Spleen (tissue), 11 donors: ENCODE measurements around the gene SPINK2. TPM values are rescaled to one million over a fixed set of nuclear protein-coding genes. Genes with fewer than 3 reads are reported as not detected.
A peak's percentile ranks its signal among the peaks of the same experiment; 100 is the strongest.

Experiments
- DNase-seq: peaks from one replicate; pipeline ENCODE4 v3.0.0-alpha.2; 2020
- H3K27ac ChIP-seq, 8 donors: fragments of 200-600 bp; sonication (generic) in 7 of 8; 1 replicate in 4 of 8; 2 replicates in 4 of 8; pipeline versions ENCODE4 v1.5.0 to v1.8.0; 2016 to 2021; ENCODE audit warnings: inconsistent platforms in 4 of 8, mild to moderate bottlenecking in 4 of 8, moderate library complexity in 1 of 8
- H3K27me3 ChIP-seq, 7 donors: fragments of 200-600 bp; sonication (generic) in 6 of 7; replicated peaks in 1 of 7; 1 replicate in 4 of 7; 2 replicates in 3 of 7; pipeline versions ENCODE4 v1.5.0 to v1.8.0; 2016 to 2021; ENCODE audit warnings: inconsistent platforms in 3 of 7, mild to moderate bottlenecking in 1 of 7
- H3K36me3 ChIP-seq, 6 donors: fragments of 200-600 bp; sonication (generic) in 5 of 6; 1 replicate in 4 of 6; 2 replicates in 2 of 6; pipeline versions ENCODE4 v1.5.0 to v1.8.0; 2016 to 2021; ENCODE audit warnings: inconsistent platforms in 2 of 6
- H3K4me1 ChIP-seq, 6 donors: fragments of 200-600 bp; sonication (generic) in 5 of 6; 1 replicate in 3 of 6; 2 replicates in 3 of 6; pipeline versions ENCODE4 v1.5.0 to v1.8.0; 2016 to 2021; ENCODE audit warnings: inconsistent platforms in 3 of 6
- H3K4me3 ChIP-seq, 8 donors: fragments of 200-600 bp; sonication (generic) in 7 of 8; 1 replicate in 4 of 8; 2 replicates in 4 of 8; pipeline versions ENCODE4 v1.5.0 to v1.8.0; 2016 to 2021; ENCODE audit warnings: inconsistent platforms in 4 of 8, mild to moderate bottlenecking in 4 of 8, moderate library complexity in 2 of 8
- H3K9me3 ChIP-seq, 8 donors: fragments of 200-600 bp; sonication (generic) in 7 of 8; 1 replicate in 4 of 8; 2 replicates in 4 of 8; pipeline versions ENCODE4 v1.5.0 to v1.8.0; 2016 to 2021; ENCODE audit warnings: inconsistent platforms in 4 of 8
- CTCF ChIP-seq, 11 experiments: fragments of 200-600 bp in 7 of 11; fragments of 450-650 bp in 4 of 11; sonication (generic) in 4 of 11; IDR thresholded peaks in 8 of 11; conservative IDR thresholded peaks in 3 of 11; 1 replicate in 7 of 11; 2 replicates in 4 of 11; pipeline versions ENCODE4 v1.4.0 to v1.8.0; 2016 to 2021; ENCODE audit warnings: antibody characterized with exemption in 11 of 11, inconsistent platforms in 4 of 11, mild to moderate bottlenecking in 1 of 11
- POLR2A ChIP-seq, 3 donors: fragments of 450-650 bp; IDR thresholded peaks; one replicate each; pipeline ENCODE4 v1.5.1; 2017; ENCODE audit warnings: antibody characterized with exemption in 3 of 3, mild to moderate bottlenecking in 1 of 3
- POLR2AphosphoS5 ChIP-seq, 3 donors: sonication (generic); formaldehyde crosslinking; IDR thresholded peaks; one replicate each; pipeline ENCODE4 v1.5.1; 2017; ENCODE audit warnings: antibody characterized with exemption in 3 of 3
- WGBS, 5 donors: extraction: QIAGEN DNeasy Blood & Tissue Kit in 3 of 5; methylation state at CpG; one replicate each; pipeline versions ENCODE4 v1.1.5 to v1.1.7; 2013 to 2018; 5-methylcytosine and 5-hydroxymethylcytosine counted together
- intact Hi-C: fragments of 100-400 bp; cut with DNase I; formaldehyde crosslinking; loops from one replicate; pipeline ENCODE4 v1.15.0; 2023; ENCODE audit warnings: low total_unique reads
- polyA plus RNA-seq, 3 donors: library from polyadenylated mRNA; stranded (reverse); fragments of 200-250 nt; gene quantifications; one replicate each; pipeline ENCODE4 v1.2.1, GENCODE V29; 2013
- total RNA-seq, 7 donors: library from RNA; depleted of rRNA in 3 of 7; stranded (reverse); fragments of >200 nt in 3 of 7; fragmentation: NEBNext Ultra II Directional in 4 of 7; extraction: Animal tissue kit (Norgen Biotek cat#: 25700) in 4 of 7; gene quantifications; one replicate each; pipeline versions ENCODE4 v1.1.0 to v1.2.1, GENCODE V29; 2016 to 2021
- donor health status: healthy with polysubstance abuse.
- donor health status: DM: no; HTN: no; CAD: no; lungs with moderate emphysema.
- donor health status: DM: no; HTN: no; CAD: no.
- donor health status: Bipolar disorder and iron deficiency.
- donor health status: healthy.
- donor health status: DM: no; HTN: no; CAD: no.
- donor health status: DM: yes; HTN: yes; CAD: no.

The SPINK2 gene
- total and polyA plus RNA-seq, 10 donors, result 0.88 to 8.2 (median 1.5) TPM; not detected in 2

GRCh38 chr4:56861360-56861759 is 39.9 kb upstream of the SPINK2 start:
- no peak overlapping the region for H3K4me3 ChIP-seq
- intact Hi-C loops, result no loop called here
- no peak for DNase-seq
- WGBS, 5 donors, result 48 to 54% (median 50%) methylated on average over 1 of the region's 1 CpG
- TF ChIP-seq POLR2A (IDR thresholded peaks at IDR 0.05) (no peak), CTCF (IDR thresholded peaks at IDR 0.05 in 8 of 11, conservative IDR thresholded peaks at IDR 0.05 in 3 of 11) (no peak), POLR2AphosphoS5 (IDR thresholded peaks at IDR 0.05) (no peak)
- H3K36me3 ChIP-seq, result no peaks in the 10 kb centered on the region
- H3K4me1 ChIP-seq, result no peaks in the 10 kb centered on the region
- H3K27ac ChIP-seq, result no peak overlapping the region
- no peaks in the 10 kb centered on the region for H3K27me3 ChIP-seq
- H3K9me3 ChIP-seq, result no peaks in the 10 kb centered on the region

DNA sequence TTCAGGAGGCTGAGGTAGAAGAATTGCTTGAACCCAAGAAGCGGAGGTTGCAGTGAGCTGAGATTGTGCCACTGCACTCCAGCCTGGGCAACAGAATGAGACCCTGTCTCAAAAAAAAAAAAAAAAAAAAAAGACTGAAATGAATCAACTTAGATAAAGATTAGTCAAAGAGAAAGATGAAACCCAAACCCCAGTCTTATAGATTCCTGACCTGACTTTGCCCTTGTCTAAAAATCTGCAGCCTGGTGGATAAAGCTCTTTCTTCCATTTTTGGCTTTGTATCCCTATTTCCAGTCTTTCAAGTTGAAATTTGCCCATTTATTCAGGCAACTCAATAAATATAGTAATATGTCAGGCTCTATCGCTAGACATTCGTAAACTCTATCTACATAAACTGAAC is 39.3 kb upstream of the SPINK2 start:
- intact Hi-C loops, result no loop called here
- Histone ChIP-seq H3K27me3 (no peaks in the 10 kb centered on the region), H3K36me3 (no peaks in the 10 kb centered on the region), H3K9me3 (no peaks in the 10 kb centered on the region), H3K4me3 (no peak overlapping the region), H3K27ac (no peak overlapping the region), H3K4me1 (no peaks in the 10 kb centered on the region)
- no peak for DNase-seq
- TF ChIP-seq CTCF (IDR thresholded peaks at IDR 0.05 in 8 of 11, conservative IDR thresholded peaks at IDR 0.05 in 3 of 11) (no peak), POLR2AphosphoS5 (IDR thresholded peaks at IDR 0.05) (no peak), POLR2A (IDR thresholded peaks at IDR 0.05) (no peak)
- WGBS, 5 donors, result 88 to 94% (median 91%) methylated on average over 3 of the region's 3 CpGs

- H3K27me3 ChIP-seq, result no peaks in the 10 kb centered on the region
- intact Hi-C loops, result no loop called here
- no peak overlapping the region for H3K27ac ChIP-seq
- no peak for TF ChIP-seq POLR2AphosphoS5 (IDR thresholded peaks at IDR 0.05)
- TF ChIP-seq POLR2A (IDR thresholded peaks at IDR 0.05), result no peak
- TF ChIP-seq CTCF (IDR thresholded peaks at IDR 0.05 in 8 of 11, conservative IDR thresholded peaks at IDR 0.05 in 3 of 11), result no peak
- H3K36me3 ChIP-seq, result no peaks in the 10 kb centered on the region
- no peaks in the 10 kb centered on the region for H3K9me3 ChIP-seq
- H3K4me1 ChIP-seq, result no peaks in the 10 kb centered on the region
- H3K4me3 ChIP-seq, result no peak overlapping the region
- 72 to 91% (median 85%) methylated on average over 5 of the region's 5 CpGs for WGBS, 5 donors
- DNase-seq, result no peak
Observed at GRCh38 chr4:56859841-56860240, 38.3 kb upstream of the SPINK2 start.

DNA sequence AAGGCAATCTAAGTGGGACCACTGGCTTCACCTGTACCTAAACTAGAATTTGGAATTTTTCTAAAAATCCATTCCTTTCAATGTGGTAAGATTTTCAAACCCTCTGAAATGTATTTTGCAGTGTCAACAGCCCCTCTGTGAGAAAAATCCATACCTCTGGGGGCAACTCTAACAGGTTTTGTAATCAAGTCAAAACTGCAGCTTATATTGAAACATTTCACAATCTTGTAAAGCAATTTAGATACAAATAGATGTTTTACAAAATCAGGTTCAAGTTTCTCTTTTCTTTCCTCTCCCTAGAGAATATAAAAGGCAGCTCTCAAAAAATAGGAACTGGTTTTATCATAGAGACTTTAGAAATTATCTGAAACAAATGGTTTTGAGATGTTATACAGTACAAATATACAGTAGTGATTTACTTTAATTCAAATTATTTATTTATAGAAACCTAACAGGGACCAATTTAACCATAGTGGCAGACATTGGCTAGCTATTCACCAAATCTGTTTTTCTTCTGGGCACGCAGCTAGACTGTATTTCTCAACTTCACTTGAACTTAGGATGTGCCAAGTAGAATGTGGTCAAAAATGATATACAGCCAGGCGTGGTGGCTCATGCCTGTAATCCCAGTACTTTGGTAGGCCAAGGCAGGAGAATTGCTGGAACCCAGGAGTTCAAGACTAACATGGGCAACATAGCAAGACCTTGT is 36.3 kb upstream of the SPINK2 start:
- no peak for TF ChIP-seq CTCF (IDR thresholded peaks at IDR 0.05 in 8 of 11, conservative IDR thresholded peaks at IDR 0.05 in 3 of 11)
- no peak for TF ChIP-seq POLR2AphosphoS5 (IDR thresholded peaks at IDR 0.05)
- no peak for TF ChIP-seq POLR2A (IDR thresholded peaks at IDR 0.05)
- no peaks in the 10 kb centered on the region for H3K9me3 ChIP-seq
- H3K27ac ChIP-seq, result no peak overlapping the region
- WGBS, 5 donors, result 36 to 69% (median 58%) methylated on average over 2 of the region's 2 CpGs
- no peaks in the 10 kb centered on the region for H3K36me3 ChIP-seq
- no peaks in the 10 kb centered on the region for H3K27me3 ChIP-seq
- peak; percentile 18 for DNase-seq
- H3K4me1 ChIP-seq, result no peaks in the 10 kb centered on the region
- no peak overlapping the region for H3K4me3 ChIP-seq
- intact Hi-C loops, result no loop called here
